Tibial artery (tissue), 4 donors: Measurements from ENCODE around the gene SNRK.
A peak's percentile ranks its signal among the peaks of the same experiment; 100 is the strongest.

ENCODE experiments used
- DNase-seq, 2 donors: peaks; one replicate each; pipeline ENCODE4 v3.0.0-alpha.2; 2019
- H3K27ac ChIP-seq, 2 donors: fragments of 200-600 bp; sonication (generic) in 1 of 2; 1 replicate in 1 of 2; 2 replicates in 1 of 2; pipeline ENCODE4 v1.5.1; 2018 to 2019; ENCODE audit warnings: mild to moderate bottlenecking in 1 of 2
- H3K27me3 ChIP-seq, 2 donors: fragments of 200-600 bp; sonication (generic) in 1 of 2; one replicate each; pipeline versions ENCODE4 v1.5.1 to v1.6.0; 2016 to 2019
- H3K36me3 ChIP-seq, 3 donors: fragments of 200-600 bp; sonication (generic) in 2 of 3; one replicate each; pipeline ENCODE4 v1.5.1; 2016 to 2019; ENCODE audit warnings: mild to moderate bottlenecking in 2 of 3
- H3K4me1 ChIP-seq, 4 donors: fragments of 200-600 bp; sonication (generic) in 2 of 4; 1 replicate in 3 of 4; 2 replicates in 1 of 4; pipeline ENCODE4 v1.5.1; 2016 to 2019
- H3K4me3 ChIP-seq, 2 donors: fragments of 200-600 bp; sonication (generic) in 1 of 2; 1 replicate in 1 of 2; 2 replicates in 1 of 2; pipeline ENCODE4 v1.5.1; 2018 to 2019; ENCODE audit warnings: mild to moderate bottlenecking in 2 of 2
- H3K9me3 ChIP-seq, 3 donors: fragments of 200-600 bp; sonication (generic) in 1 of 3; one replicate each; pipeline ENCODE4 v1.5.1; 2016 to 2019
- intact Hi-C: fragments of 100-400 bp; cut with DNase I; formaldehyde crosslinking; loops from one replicate; pipeline ENCODE4 v1.15.0; 2023; ENCODE audit warnings: low total_unique reads
- TF ChIP-seq, protein P1 (sequence below), 2 experiments: fragments of 200-600 bp in 1 of 2; fragments of 450-650 bp in 1 of 2; IDR thresholded peaks; one replicate each; pipeline ENCODE4 v1.5.1; 2017 to 2019; ENCODE audit warnings: antibody characterized with exemption in 2 of 2, mild to moderate bottlenecking in 1 of 2, moderate library complexity in 1 of 2

Gene SNRK

DNA sequence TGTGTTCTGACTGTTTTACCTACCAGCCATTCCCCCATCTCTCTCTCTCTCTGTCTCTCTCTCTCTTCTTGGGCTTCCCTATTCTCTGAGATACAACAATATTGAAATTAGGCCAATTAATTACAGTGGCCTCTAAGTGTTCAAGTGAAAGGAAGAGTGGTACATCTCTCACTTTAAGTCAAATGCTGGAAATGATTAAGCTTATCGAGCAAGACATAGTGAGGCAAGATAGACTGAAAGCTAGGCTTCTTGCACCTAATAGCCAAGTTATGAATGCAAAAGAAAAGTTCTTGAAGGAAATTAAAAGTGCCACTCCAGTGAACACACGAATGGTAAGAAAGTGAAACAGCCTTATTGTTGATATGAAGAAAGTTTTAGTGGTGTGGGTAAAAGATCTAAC is 21.3 kb downstream of the SNRK start:
- TF ChIP-seq, protein P1, sequence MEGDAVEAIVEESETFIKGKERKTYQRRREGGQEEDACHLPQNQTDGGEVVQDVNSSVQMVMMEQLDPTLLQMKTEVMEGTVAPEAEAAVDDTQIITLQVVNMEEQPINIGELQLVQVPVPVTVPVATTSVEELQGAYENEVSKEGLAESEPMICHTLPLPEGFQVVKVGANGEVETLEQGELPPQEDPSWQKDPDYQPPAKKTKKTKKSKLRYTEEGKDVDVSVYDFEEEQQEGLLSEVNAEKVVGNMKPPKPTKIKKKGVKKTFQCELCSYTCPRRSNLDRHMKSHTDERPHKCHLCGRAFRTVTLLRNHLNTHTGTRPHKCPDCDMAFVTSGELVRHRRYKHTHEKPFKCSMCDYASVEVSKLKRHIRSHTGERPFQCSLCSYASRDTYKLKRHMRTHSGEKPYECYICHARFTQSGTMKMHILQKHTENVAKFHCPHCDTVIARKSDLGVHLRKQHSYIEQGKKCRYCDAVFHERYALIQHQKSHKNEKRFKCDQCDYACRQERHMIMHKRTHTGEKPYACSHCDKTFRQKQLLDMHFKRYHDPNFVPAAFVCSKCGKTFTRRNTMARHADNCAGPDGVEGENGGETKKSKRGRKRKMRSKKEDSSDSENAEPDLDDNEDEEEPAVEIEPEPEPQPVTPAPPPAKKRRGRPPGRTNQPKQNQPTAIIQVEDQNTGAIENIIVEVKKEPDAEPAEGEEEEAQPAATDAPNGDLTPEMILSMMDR (IDR thresholded peaks at IDR 0.05) = no peak
- Histone ChIP-seq H3K27ac (no peak overlapping the region), H3K36me3 (peaks cover 22 to 31% (median 27%) of the 10 kb centered on the region in 3 donors), H3K9me3 (no peaks in the 10 kb centered on the region), H3K4me1 (no peaks in the 10 kb centered on the region), H3K4me3 (no peak overlapping the region), H3K27me3 (no peaks in the 10 kb centered on the region)
- intact Hi-C loops = no loop called here
- DNase-seq = no peak

DNA sequence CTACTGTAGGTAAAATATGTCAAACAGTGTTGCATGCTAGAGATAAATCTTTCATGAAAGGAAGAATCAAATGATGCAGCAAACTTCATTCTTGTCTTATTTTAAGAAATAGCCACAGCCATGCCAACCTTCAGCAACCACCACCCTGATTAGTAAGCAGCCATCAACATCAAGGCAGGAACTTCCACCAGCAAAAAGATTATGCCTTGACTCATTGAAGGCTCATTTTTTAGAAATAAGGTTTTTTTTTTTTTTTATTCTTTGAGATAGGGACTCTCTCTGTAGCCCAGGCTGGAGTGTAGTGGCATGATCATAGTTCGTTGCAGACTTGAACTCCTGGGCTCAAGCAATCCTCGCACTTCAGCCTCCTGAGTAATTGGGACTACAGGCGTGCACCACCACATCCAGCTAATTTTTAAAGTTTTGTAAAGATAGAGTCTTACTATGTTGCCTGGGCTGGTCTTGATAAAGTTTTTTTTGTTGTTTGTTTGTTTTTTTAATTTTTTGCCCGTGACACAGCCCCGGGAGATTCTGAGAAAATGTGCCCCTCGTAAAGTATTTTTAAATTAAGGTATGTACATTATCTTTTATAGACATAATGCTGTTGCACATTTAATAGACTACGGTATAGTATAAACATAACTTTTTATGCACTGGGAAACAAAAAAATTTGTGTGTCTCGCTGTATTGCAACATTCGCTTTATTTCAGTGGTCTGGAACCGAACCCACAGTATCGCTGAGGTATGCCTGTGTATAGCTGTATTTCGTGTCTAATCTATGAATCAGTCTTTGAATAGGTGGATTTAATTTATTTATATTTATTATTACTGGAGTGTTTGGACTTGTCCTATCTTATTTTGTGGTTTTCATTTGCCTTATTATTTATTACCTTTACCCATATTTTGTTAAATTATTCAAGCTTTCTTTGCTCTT is 23.3 kb downstream of the SNRK start:
- TF ChIP-seq, protein P1 (IDR thresholded peaks at IDR 0.05) = no peak
- peaks cover 12 to 15% (median 14%) of the 10 kb centered on the region in 3 donors for H3K36me3 ChIP-seq
- no peak for DNase-seq
- no peak overlapping the region for H3K27ac ChIP-seq
- no peaks in the 10 kb centered on the region for H3K27me3 ChIP-seq
- no peaks in the 10 kb centered on the region for H3K9me3 ChIP-seq
- H3K4me1 ChIP-seq = no peaks in the 10 kb centered on the region
- no peak overlapping the region for H3K4me3 ChIP-seq
- intact Hi-C loops = no loop called here

DNA sequence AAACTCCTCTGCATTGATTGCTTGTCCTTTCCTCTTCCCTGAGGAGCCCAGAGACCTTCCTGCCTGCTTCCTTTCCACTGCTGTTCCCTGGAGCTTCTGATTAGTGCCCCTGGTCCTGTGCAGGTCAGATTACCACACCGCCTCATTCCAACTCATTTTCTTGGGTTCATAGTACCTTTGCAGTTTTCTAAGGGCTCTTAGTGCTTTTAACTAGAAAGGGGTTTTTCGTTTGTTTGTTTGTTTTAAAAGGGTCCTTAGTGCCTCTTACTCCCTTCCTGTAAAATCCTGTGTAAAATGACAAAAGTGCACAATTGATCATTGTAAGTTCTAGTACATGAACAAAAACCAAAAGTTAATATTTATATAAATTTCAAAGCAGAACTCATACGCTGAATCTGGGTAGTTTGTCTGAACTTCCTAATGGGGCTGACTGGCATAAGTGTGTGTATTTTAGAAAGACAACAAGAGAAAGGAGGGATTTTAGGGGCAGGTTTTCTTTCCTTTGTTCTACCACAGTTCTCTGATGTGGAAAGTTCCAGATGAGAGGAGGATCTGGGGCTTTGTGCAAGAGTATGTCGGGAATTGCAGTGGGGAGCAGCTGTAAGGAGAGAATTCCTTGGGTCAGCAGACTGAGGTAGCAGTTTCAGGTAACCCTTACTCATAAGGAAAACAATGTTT is 30.6 kb downstream of the SNRK start:
- TF ChIP-seq, protein P1 (IDR thresholded peaks at IDR 0.05) = no peak

DNA sequence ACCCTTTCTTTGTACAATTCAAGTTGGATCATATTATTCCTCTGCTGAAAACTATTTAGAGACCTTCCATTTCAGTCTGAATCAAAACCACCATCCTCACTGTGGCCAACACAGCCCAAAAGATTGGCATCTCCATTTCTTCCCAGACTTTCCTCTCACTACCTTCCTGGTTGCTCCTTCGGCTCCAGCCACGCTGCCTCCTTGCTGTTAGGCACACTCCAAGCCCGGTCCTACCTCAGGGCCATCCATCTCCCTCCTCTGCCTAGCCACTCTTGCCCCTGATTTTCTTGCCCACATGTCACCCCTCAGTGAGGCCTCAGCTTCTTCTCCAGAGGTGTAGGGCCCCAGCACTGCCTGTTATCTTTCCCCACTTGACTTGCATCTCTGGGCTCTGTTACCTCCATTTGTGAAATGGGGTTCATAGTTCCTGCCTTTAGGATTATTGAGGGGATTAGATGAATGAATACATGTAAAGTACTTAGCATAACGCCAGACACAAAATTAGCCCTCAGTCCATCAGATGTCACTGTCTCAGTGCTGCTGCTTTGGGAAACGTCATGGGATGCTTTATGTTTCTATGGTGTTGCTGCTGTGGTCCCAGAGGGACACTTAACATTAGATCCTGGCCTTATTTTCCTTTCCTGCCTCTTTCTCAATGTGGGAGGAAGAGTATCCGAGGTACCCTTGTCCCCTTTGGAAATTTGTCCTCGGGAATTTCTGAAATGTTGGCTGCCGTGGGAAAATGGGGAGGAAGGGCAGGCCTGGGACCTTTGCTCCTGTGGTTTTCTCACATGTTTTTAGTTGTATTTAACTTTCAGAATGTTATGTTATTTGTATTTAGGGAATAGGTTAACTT is 31.3 kb downstream of the SNRK start:
- Histone ChIP-seq H3K4me1 (peaks cover 0 to 37% (median 12%) of the 10 kb centered on the region in 4 donors), H3K27me3 (no peaks in the 10 kb centered on the region), H3K9me3 (no peaks in the 10 kb centered on the region), H3K36me3 (no peaks in the 10 kb centered on the region), H3K4me3 (no peak overlapping the region), H3K27ac (peak overlapping the region; percentile 39 to 45)
- intact Hi-C loops = no loop called here
- TF ChIP-seq, protein P1 (IDR thresholded peaks at IDR 0.05) = no peak
- no peak for DNase-seq

More for the DNA sequence above, 30.6 kb downstream of the SNRK start:
- intact Hi-C loops = no loop called here
- no peaks in the 10 kb centered on the region for H3K9me3 ChIP-seq
- DNase-seq = no peak
- peaks cover 0 to 37% (median 12%) of the 10 kb centered on the region in 4 donors for H3K4me1 ChIP-seq
- H3K4me3 ChIP-seq = no peak overlapping the region
- peak overlapping the region in 1 of 2 donors; percentile 39 for H3K27ac ChIP-seq
- H3K36me3 ChIP-seq = no peaks in the 10 kb centered on the region
- H3K27me3 ChIP-seq = no peaks in the 10 kb centered on the region

DNA sequence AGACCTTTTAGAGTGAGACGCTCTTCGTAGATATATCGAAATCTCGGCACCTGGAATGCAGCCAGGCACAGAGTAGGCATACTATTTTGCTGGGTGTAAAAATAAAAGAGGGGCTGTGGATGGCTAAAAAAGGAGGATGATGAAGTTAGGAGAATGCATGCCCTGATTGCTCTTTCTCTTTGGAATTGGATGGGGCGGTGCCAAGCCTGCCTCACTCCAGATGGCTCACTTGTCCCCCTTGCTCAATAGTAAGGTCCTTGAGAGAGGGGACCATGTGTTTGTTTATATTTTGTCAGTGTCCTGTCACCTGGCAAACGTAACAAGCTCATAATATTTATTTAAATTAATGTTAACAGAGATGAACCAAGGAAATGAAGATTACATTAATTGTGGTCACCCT is 33.0 kb downstream of the SNRK start:
- no peaks in the 10 kb centered on the region for H3K27me3 ChIP-seq
- intact Hi-C loops = no loop called here
- DNase-seq = no peak
- peaks cover 0 to 37% (median 12%) of the 10 kb centered on the region in 4 donors for H3K4me1 ChIP-seq
- TF ChIP-seq, protein P1 (IDR thresholded peaks at IDR 0.05) = no peak
- no peak overlapping the region for H3K27ac ChIP-seq
- H3K36me3 ChIP-seq = no peaks in the 10 kb centered on the region
- no peaks in the 10 kb centered on the region for H3K9me3 ChIP-seq
- H3K4me3 ChIP-seq = no peak overlapping the region
